SU-DHL-6 (cell line): ENCODE data around the gene CADM1.

Experiments
- EZH2phosphoT487 ChIP-seq: fragments of 200-600 bp; sonication (generic), shearing (Covaris generic); conservative IDR thresholded peaks from 2 replicates; pipeline ENCODE4 v1.6.1; 2018; ENCODE audit warnings: mild to moderate bottlenecking, antibody characterized with exemption, low read length, moderate library complexity, mixed read lengths
- TF ChIP-seq, protein P1 (sequence below): fragments of 200-600 bp; sonication (generic); IDR thresholded peaks from one replicate; pipeline ENCODE4 v1.5.1; 2017; ENCODE audit warnings: antibody characterized with exemption, mild to moderate bottlenecking, low read length, moderate library complexity; ENCODE audit not compliant: insufficient read depth, poor library complexity, severe bottlenecking

DNA sequence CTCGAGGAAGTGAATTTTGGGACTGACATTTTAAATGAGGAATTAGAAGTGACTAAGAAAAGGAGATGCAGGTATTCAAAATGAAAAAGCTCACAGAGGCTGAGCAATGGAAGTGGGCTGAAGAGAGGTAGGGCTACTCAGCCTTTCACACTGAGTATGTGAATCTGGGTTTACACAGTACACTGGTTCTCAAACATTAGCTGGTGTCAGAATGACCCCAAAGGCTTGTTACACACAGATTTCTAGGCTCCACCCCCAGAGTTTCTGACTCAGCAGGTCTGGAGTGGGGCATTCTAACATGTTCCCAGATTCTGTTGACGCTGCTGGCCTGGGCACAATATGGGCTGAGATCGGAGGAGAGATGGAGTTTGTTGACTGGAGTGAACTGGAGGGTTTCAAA, 32.8 kb downstream of the CADM1 start:
- TF ChIP-seq, protein P1, sequence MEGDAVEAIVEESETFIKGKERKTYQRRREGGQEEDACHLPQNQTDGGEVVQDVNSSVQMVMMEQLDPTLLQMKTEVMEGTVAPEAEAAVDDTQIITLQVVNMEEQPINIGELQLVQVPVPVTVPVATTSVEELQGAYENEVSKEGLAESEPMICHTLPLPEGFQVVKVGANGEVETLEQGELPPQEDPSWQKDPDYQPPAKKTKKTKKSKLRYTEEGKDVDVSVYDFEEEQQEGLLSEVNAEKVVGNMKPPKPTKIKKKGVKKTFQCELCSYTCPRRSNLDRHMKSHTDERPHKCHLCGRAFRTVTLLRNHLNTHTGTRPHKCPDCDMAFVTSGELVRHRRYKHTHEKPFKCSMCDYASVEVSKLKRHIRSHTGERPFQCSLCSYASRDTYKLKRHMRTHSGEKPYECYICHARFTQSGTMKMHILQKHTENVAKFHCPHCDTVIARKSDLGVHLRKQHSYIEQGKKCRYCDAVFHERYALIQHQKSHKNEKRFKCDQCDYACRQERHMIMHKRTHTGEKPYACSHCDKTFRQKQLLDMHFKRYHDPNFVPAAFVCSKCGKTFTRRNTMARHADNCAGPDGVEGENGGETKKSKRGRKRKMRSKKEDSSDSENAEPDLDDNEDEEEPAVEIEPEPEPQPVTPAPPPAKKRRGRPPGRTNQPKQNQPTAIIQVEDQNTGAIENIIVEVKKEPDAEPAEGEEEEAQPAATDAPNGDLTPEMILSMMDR: no peak
- TF ChIP-seq EZH2phosphoT487: no peak
